Body of pancreas (tissue), 4 donors: ENCODE data around the gene CEACAM3. TPM values are rescaled to one million over a fixed set of nuclear protein-coding genes. Genes with fewer than 3 reads are reported as not detected.

Source experiments
- ATAC-seq: fragments of 150-250 bp; one replicate; pipeline ENCODE4 v1.9.1; 2016
- DNase-seq, 4 donors: peaks; one replicate each; pipeline ENCODE4 v3.0.0-alpha.2; 2019
- H3K27ac ChIP-seq, 4 donors: fragments of 200-600 bp; sonication (generic); 1 replicate in 3 of 4; 2 replicates in 1 of 4; pipeline versions ENCODE4 v1.5.1 to v1.6.1; 2016 to 2019; ENCODE audit warnings: mild to moderate bottlenecking in 1 of 4, mixed read lengths in 1 of 4, moderate library complexity in 1 of 4
- H3K27me3 ChIP-seq, 2 donors: fragments of 200-600 bp; sonication (generic); one replicate each; pipeline ENCODE4 v1.6.0; 2016; ENCODE audit warnings: mild to moderate bottlenecking in 1 of 2
- H3K36me3 ChIP-seq, 2 donors: fragments of 200-600 bp; sonication (generic); replicated peaks in 1 of 2; 2 replicates each; pipeline ENCODE4 v1.5.1; 2016; ENCODE audit warnings: low read depth in 2 of 2; ENCODE audit not compliant: insufficient read depth in 1 of 2
- H3K4me1 ChIP-seq: fragments of 200-600 bp; sonication (generic); one replicate; pipeline ENCODE4 v1.6.0; 2016
- H3K4me3 ChIP-seq, 2 donors: fragments of 200-600 bp; sonication (generic); 1 replicate in 1 of 2; 2 replicates in 1 of 2; pipeline ENCODE4 v1.5.1; 2016 to 2019
- H3K9me3 ChIP-seq, 3 donors: fragments of 200-600 bp; sonication (generic); 1 replicate in 2 of 3; 2 replicates in 1 of 3; pipeline ENCODE4 v1.5.1; 2016
- CTCF ChIP-seq, 7 experiments: fragments of 450-650 bp in 4 of 7; fragments of 200-600 bp in 3 of 7; sonication (generic) in 3 of 7; IDR thresholded peaks; one replicate each; pipeline ENCODE4 v1.5.1; 2016 to 2019; ENCODE audit warnings: antibody characterized with exemption in 7 of 7
- POLR2A ChIP-seq, 3 donors: fragments of 450-650 bp; IDR thresholded peaks; one replicate each; pipeline ENCODE4 v1.6.1; 2016; ENCODE audit warnings: antibody characterized with exemption in 3 of 3, mild to moderate bottlenecking in 2 of 3
- WGBS, 2 donors: methylation state at CpG; one replicate each; pipeline ENCODE4 v1.1.5; 2017; 5-methylcytosine and 5-hydroxymethylcytosine counted together
- intact Hi-C: fragments of 100-400 bp; cut with DNase I; formaldehyde crosslinking; loops from one replicate; pipeline ENCODE4 v1.15.1; 2023
- total RNA-seq, 2 donors: library from RNA; depleted of rRNA; stranded (reverse); fragments of >200 nt; gene quantifications; one replicate each; pipeline ENCODE4 v1.1.0, GENCODE V29; 2016

CEACAM3 gene
- total RNA-seq, 2 donors from 2014 or later = not detected

- Histone ChIP-seq H3K36me3 (no peaks in the 10 kb centered on the region), H3K27me3 (no peaks in the 10 kb centered on the region), H3K4me3 (no peak overlapping the region), H3K9me3 (no peaks in the 10 kb centered on the region), H3K27ac (no peak overlapping the region), H3K4me1 (no peaks in the 10 kb centered on the region)
- DNase-seq (no peak), ATAC-seq (no peak)
- TF ChIP-seq CTCF (IDR thresholded peaks at IDR 0.05) (no peak), POLR2A (IDR thresholded peaks at IDR 0.05) (no peak)
- WGBS, 2 donors = 76% methylated on average over 3 of the region's 3 CpGs; no CpG with 5 or more reads in 1 of the 2 donors
- intact Hi-C loops = no loop called here
These were observed 10.8 kb downstream of the CEACAM3 start for GRCh38 chr19:41807176-41807575.

- ATAC-seq (no peak), DNase-seq (peak in 1 of 4 donors; percentile 40)
- Histone ChIP-seq H3K36me3 (no peaks in the 10 kb centered on the region), H3K27me3 (no peaks in the 10 kb centered on the region), H3K27ac (no peak overlapping the region), H3K9me3 (no peaks in the 10 kb centered on the region), H3K4me3 (no peak overlapping the region), H3K4me1 (no peaks in the 10 kb centered on the region)
- WGBS, 2 donors = 74 to 76% methylated on average over 11 to 16 of the region's 16 CpGs
- TF ChIP-seq CTCF (IDR thresholded peaks at IDR 0.05) (no peak), POLR2A (IDR thresholded peaks at IDR 0.05) (no peak)
- intact Hi-C loops = no loop called here
These were observed 12.5 kb downstream of the CEACAM3 start for GRCh38 chr19:41808663-41809566.

GRCh38 chr19:41810301-41810700 lies 13.9 kb downstream of the CEACAM3 start:
- no peak for ATAC-seq
- H3K27ac ChIP-seq = no peak overlapping the region
- no peak for TF ChIP-seq POLR2A (IDR thresholded peaks at IDR 0.05)
- no peak for TF ChIP-seq CTCF (IDR thresholded peaks at IDR 0.05)
- no peaks in the 10 kb centered on the region for H3K9me3 ChIP-seq
- 51% methylated on average over 4 of the region's 4 CpGs; no CpG with 5 or more reads in 1 of the 2 donors for WGBS, 2 donors
- no peak overlapping the region for H3K4me3 ChIP-seq
- no peaks in the 10 kb centered on the region for H3K27me3 ChIP-seq
- intact Hi-C loops = no loop called here
- DNase-seq = no peak
- no peaks in the 10 kb centered on the region for H3K4me1 ChIP-seq
- H3K36me3 ChIP-seq = no peaks in the 10 kb centered on the region

- no peak overlapping the region for H3K27ac ChIP-seq
- H3K36me3 ChIP-seq = no peaks in the 10 kb centered on the region
- ATAC-seq = no peak
- no peaks in the 10 kb centered on the region for H3K9me3 ChIP-seq
- WGBS, 2 donors = 54 to 71% methylated on average over 1 to 3 of the region's 3 CpGs
- no peaks in the 10 kb centered on the region for H3K4me1 ChIP-seq
- H3K4me3 ChIP-seq = no peak overlapping the region
- intact Hi-C loops = no loop called here
- TF ChIP-seq CTCF (IDR thresholded peaks at IDR 0.05) = no peak
- TF ChIP-seq POLR2A (IDR thresholded peaks at IDR 0.05) = no peak
- H3K27me3 ChIP-seq = no peaks in the 10 kb centered on the region
- peak in 1 of 4 donors; percentile 54 for DNase-seq
These were observed 14.6 kb downstream of the CEACAM3 start for GRCh38 chr19:41811036-41811435.
